Activated naive CD4-positive, alpha-beta T cell treated with anti-CD3 and anti-CD28 coated beads, Interleukin-2, amount 10 ng/mL, durations not matched to agents 7 days and 5 days (primary cell): ENCODE data around the gene SLC36A4.
"Not testable (repeated sequence)": the region's sequence is repeated elsewhere in the genome, so short reads cannot be mapped to it uniquely, and the experiment has no call there.

ENCODE experiments used
- CTCF ChIA-PET: fragments of 350-600 bp; sonication (Branson Sonifier 250); formaldehyde crosslinking; loops from one replicate; lab custom pipeline; 2021; ENCODE audit warnings: antibody characterized with exemption; lab: Charles Lee
- DNase-seq: peaks from one replicate; pipeline ENCODE4 v3.0.0-alpha.2; 2020
- H3K27ac Mint-ChIP-seq: one replicate; pipeline ENCODE4 v1.8.0; 2021; ENCODE audit warnings: mild to moderate bottlenecking, moderate library complexity, mixed read lengths
- H3K27me3 Mint-ChIP-seq: one replicate; pipeline ENCODE4 v1.8.0; 2021; ENCODE audit warnings: mild to moderate bottlenecking, mixed read lengths
- H3K36me3 Mint-ChIP-seq: one replicate; pipeline ENCODE4 v1.8.0; 2021; ENCODE audit warnings: mixed read lengths
- H3K4me1 Mint-ChIP-seq: one replicate; pipeline ENCODE4 v1.8.0; 2021; ENCODE audit warnings: mixed read lengths
- H3K4me3 Mint-ChIP-seq: one replicate; pipeline ENCODE4 v1.8.0; 2021; ENCODE audit warnings: mild to moderate bottlenecking, moderate library complexity, mixed read lengths
- H3K9me3 Mint-ChIP-seq: one replicate; pipeline ENCODE4 v1.8.0; 2021; ENCODE audit warnings: mixed read lengths

The SLC36A4 gene

DNA sequence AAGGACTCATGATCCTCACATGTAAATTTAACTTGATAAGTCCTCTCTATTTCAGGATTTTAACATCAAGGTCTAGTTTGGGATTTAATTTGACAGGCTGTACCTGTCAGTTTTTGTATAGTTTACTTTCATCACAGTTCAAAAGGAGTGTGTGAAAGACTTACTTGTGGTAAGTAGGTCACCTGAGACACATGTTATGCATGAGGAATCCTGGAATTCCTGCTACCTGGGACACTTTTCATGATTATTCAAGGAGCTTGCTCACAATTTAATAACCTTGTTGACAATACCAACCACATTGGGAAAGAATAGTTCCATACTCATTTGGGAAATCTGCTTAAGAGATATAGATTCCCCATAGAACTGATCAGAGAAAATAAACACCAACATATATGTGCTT, 15.8 kb upstream of the SLC36A4 start:
- no peak overlapping the region for H3K27ac Mint-ChIP-seq
- no peak for DNase-seq
- no peaks in the 10 kb centered on the region for H3K4me1 Mint-ChIP-seq
- no peaks in the 10 kb centered on the region for H3K36me3 Mint-ChIP-seq
- CTCF ChIA-PET, result no interaction called here
- H3K4me3 Mint-ChIP-seq, result no peak overlapping the region
- no peaks in the 10 kb centered on the region for H3K27me3 Mint-ChIP-seq
- peaks cover 3% of the 10 kb centered on the region for H3K9me3 Mint-ChIP-seq

DNA sequence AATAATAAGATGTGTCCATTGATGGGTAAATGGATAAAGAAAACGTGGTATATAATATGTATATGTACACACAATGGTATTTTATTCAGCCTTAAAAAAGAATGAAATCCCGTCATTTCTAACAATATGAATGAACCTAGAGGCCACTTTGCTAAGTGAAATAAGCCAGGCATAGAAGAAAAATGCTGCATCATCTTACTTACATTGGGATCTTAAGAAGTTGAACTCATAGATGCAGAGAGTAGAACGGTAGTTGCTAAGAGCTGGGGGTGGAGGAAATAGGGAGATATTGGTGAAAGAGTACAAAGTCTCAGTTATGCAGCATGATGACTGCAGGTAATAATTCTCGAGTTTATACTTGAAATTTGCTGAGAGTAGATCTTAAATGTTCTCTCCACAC, 14.3 kb upstream of the SLC36A4 start:
- H3K4me3 Mint-ChIP-seq, result no peak overlapping the region
- H3K4me1 Mint-ChIP-seq, result no peaks in the 10 kb centered on the region

DNA sequence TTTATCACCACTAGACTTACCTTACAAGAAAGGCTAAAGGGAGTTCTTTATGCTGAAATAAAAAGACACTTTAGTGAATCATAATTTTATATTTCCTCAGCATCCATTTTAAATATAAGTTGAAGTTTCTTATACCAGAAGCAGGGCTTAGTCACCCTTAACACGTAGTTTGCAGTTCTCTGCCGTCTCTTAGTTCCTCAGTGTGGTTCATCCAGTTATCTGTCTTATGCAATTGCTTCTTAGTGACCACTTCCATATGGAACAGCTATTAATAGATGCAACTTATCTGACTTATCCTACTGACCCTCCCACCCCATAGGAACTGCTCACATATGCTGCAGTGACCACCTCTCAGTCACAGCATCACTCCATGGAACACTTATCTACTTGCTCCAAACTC, 11.7 kb upstream of the SLC36A4 start:
- CTCF ChIA-PET, result no interaction called here
- Mint-ChIP-seq H3K27me3 (peaks cover 17% of the 10 kb centered on the region), H3K4me1 (no peaks in the 10 kb centered on the region), H3K27ac (no peak overlapping the region), H3K36me3 (no peaks in the 10 kb centered on the region), H3K4me3 (no peak overlapping the region), H3K9me3 (peaks cover 5% of the 10 kb centered on the region)
- DNase-seq, result no peak

More for the DNA sequence above, 14.3 kb upstream of the SLC36A4 start:
- Mint-ChIP-seq H3K9me3 (peaks cover 5% of the 10 kb centered on the region), H3K27me3 (peaks cover 9% of the 10 kb centered on the region), H3K36me3 (no peaks in the 10 kb centered on the region), H3K27ac (no peak overlapping the region)
- no peak for DNase-seq
- CTCF ChIA-PET, result interaction anchor here (1.1 kb wide), 1 partner anchor 14 kb away, joined by 6 read pairs; no protein-coding TSS in a partner anchor

DNA sequence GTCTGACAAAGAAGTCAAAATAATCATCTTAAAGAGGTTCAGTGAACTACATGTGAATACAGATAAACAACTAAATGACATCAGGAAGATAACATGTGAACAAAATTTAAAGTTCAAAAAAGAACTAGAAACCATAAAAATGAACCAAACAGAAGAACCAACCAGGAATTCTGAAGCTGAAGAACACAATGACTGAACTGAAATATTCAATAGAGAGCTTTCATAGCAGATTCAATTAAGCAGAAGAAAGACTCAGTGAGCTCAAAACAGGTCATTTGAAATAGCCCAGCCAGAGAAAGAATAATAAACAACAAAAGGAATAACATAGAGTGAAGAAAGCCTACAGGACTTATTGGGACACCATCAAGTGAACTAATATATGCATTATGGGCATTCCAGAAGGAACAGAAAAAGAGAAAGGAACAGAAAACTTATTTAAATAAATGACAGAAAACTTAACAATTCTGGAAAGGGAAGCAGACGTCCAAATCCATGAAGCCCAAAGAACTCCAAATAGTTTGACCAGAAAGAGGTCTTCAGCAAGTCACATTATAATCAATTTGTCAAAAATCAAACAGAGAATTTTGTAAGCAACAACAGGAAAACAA, 11.0 kb upstream of the SLC36A4 start:
- H3K9me3 Mint-ChIP-seq, result peaks cover 5% of the 10 kb centered on the region
- no peaks in the 10 kb centered on the region for H3K4me1 Mint-ChIP-seq
- H3K4me3 Mint-ChIP-seq, result no peak overlapping the region
- no peaks in the 10 kb centered on the region for H3K36me3 Mint-ChIP-seq
- no peak overlapping the region for H3K27ac Mint-ChIP-seq
- H3K27me3 Mint-ChIP-seq, result peaks cover 17% of the 10 kb centered on the region
- CTCF ChIA-PET, result interaction anchor here (0.8 kb wide), 1 partner anchor 412 kb away, joined by 3 read pairs; no protein-coding TSS in a partner anchor
- DNase-seq, result no peak

DNA sequence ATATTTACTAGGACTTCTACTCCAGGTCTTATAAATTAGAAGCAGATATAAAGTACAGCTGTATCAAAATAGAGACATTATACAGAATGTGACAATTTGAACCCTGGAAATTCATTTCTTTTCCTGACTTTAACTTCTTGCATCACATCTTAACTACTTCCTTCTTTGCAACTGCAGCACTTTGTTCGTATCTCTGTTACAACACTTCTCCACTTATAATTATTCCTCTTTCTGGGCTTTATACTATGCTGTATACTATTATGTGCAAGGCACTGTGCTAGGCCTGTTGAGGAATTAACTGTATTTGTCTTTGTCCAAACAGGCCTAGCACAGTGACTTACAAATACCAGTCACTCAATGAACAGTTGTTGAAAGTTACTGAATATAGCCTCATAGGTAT, 1.8 kb upstream of the SLC36A4 start:
- CTCF ChIA-PET, result no interaction called here
- Mint-ChIP-seq H3K9me3 (no peaks in the 10 kb centered on the region), H3K4me3 (no peak overlapping the region), H3K27ac (no peak overlapping the region), H3K27me3 (peaks cover 7% of the 10 kb centered on the region), H3K4me1 (peaks cover 19% of the 10 kb centered on the region), H3K36me3 (no peaks in the 10 kb centered on the region)
- DNase-seq, result no peak

DNA sequence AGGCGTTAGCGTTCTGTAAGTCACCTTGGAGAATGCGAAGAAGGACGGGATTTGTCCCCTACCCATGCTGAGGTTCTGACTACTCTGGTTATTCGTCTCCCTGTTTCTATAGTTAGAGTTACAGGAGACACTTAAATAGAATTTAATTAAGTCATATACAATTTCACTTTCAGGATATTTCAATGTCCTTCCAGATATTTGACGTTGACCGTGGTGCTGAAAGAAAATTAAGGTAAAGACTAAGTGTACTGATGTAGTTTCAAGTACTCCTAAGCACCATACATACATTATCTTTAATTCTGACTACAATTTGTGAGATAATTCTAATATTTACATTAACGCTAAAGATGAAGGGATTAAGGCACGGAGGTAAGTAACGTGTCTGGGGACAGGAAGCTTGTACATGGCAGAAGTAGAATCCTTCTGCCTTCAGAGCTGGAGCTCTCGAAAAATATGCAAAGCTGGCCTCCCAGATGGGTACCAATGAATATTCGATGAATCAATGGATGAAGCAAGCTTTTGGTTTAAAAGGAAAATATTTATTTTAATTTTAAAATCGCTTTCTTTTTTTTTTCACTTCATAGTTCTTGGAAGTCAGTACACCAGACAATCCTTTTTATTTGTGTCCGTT, 539 bp upstream of the SLC36A4 start:
- H3K36me3 Mint-ChIP-seq, result no peaks in the 10 kb centered on the region
- no peak for DNase-seq
- H3K4me3 Mint-ChIP-seq, result peak overlapping the region; percentile 91
- H3K4me1 Mint-ChIP-seq, result peaks cover 19% of the 10 kb centered on the region
- H3K9me3 Mint-ChIP-seq, result no peaks in the 10 kb centered on the region
- peaks cover 7% of the 10 kb centered on the region for H3K27me3 Mint-ChIP-seq
- CTCF ChIA-PET, result no interaction called here
- H3K27ac Mint-ChIP-seq, result peak overlapping the region; percentile 95

DNA sequence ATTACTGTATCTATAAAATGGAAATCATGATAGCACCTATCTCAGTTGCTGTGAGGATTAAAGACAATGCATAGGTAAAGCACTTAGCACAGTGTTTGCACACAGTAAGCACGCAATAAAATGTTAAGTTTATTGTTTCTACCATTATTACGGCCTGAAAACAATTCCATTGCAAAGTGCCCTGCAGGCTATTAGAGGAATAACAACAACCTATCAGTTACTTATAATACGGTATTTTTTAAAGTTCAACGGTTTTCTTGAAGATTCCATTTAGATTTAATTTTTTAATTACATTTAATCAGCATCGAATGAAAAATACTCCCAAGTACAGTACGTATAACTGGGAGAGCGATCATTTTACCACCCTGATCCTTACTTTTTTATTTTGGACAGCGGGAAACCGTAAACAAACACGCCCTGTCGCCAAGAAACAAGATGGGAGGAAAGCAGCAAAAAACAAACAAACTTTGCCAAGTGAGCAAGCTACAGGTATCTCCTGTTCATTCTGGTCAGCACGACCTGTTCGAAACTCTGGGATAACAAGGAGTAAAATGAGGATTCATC, 893 bp downstream of the SLC36A4 start:
- Mint-ChIP-seq H3K27ac (peak overlapping the region; percentile 95), H3K4me3 (peak overlapping the region; percentile 91), H3K36me3 (no peaks in the 10 kb centered on the region), H3K4me1 (peaks cover 19% of the 10 kb centered on the region), H3K9me3 (no peaks in the 10 kb centered on the region), H3K27me3 (peaks cover 3% of the 10 kb centered on the region)
- CTCF ChIA-PET, result no interaction called here
- DNase-seq, result no peak

DNA sequence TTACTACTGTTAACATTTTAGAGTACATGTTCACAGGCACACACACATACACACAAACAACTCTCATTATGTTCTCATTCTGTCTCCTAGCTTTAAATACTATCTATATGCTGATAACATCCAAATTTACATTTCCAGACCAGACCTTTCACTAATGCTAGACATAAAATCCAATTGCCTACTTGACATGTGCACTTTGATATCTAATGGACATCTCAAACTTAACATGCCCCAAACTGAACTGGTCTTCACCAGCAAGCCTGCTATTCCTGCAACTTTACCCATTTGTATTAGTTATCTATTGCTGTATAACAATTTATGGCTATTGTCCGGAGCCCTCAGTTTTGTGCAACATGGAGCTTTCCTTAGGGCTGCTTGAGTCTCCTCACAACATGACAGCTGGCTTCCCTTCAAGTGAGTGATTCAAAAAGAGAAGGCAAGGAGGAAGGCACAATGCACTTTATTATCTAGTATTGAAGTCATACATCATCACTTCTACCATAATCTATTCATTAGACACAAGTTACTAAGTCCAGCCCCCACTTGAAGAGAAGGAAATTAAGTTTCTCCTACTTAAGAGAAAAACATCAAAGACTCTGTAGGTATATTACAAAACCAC, 3.0 kb downstream of the SLC36A4 start:
- H3K4me3 Mint-ChIP-seq, result no peak overlapping the region
- no peaks in the 10 kb centered on the region for H3K9me3 Mint-ChIP-seq
- no peaks in the 10 kb centered on the region for H3K27me3 Mint-ChIP-seq
- CTCF ChIA-PET, result interaction anchor here (0.9 kb wide), 1 partner anchor 25 kb away, joined by 3 read pairs; no protein-coding TSS in a partner anchor
- no peak overlapping the region for H3K27ac Mint-ChIP-seq
- DNase-seq, result no peak
- H3K36me3 Mint-ChIP-seq, result no peaks in the 10 kb centered on the region
- H3K4me1 Mint-ChIP-seq, result peaks cover 19% of the 10 kb centered on the region

DNA sequence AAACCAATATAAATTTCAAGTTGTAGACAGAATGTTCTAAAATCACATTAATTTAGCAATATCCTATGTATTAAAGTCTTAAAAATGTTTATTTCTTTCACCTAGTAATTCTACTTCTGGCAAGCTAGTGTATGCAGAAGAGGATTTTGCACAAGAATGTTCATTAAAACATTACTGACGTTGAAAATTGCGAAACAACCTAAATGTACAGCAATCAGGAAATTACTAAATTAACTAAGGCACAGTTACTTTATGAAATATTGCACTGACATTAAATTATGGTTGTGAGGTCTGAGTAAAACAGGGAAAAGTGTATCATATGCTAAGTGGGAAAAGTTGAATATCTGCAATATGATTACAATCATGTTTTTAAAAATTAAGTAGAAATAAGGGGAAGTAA, 4.1 kb downstream of the SLC36A4 start:
- DNase-seq, result no peak
- H3K36me3 Mint-ChIP-seq, result no peaks in the 10 kb centered on the region

DNA sequence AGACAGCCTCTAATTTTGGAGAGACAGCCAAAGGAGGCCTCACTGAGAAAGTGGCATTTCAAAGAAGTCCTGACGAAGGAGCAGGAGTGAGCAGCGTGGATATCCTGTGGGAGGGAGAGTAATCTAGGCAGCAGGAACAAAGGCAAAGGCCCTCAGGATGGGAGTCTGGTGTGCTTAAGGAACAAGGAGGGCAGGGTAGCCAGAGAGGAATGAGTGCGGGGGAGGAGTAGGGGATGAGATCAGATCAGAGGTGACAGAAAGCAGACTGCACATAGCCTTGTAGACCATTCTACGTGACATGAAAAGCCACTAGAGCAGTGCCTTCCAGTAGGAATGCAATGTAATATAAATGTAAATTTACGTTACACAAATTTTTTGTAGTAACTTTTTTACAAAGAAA, 5.6 kb downstream of the SLC36A4 start:
- Mint-ChIP-seq H3K9me3 (peaks cover 6% of the 10 kb centered on the region), H3K4me3 (no peak overlapping the region), H3K36me3 (peaks cover 3% of the 10 kb centered on the region), H3K4me1 (peaks cover 13% of the 10 kb centered on the region), H3K27ac (no peak overlapping the region), H3K27me3 (no peaks in the 10 kb centered on the region)
- DNase-seq, result no peak
- CTCF ChIA-PET, result no interaction called here

More for the DNA sequence above, 4.1 kb downstream of the SLC36A4 start:
- no peak overlapping the region for H3K4me3 Mint-ChIP-seq
- CTCF ChIA-PET, result no interaction called here
- peaks cover 19% of the 10 kb centered on the region for H3K4me1 Mint-ChIP-seq
- H3K27ac Mint-ChIP-seq, result no peak overlapping the region
- H3K27me3 Mint-ChIP-seq, result no peaks in the 10 kb centered on the region
- no peaks in the 10 kb centered on the region for H3K9me3 Mint-ChIP-seq

DNA sequence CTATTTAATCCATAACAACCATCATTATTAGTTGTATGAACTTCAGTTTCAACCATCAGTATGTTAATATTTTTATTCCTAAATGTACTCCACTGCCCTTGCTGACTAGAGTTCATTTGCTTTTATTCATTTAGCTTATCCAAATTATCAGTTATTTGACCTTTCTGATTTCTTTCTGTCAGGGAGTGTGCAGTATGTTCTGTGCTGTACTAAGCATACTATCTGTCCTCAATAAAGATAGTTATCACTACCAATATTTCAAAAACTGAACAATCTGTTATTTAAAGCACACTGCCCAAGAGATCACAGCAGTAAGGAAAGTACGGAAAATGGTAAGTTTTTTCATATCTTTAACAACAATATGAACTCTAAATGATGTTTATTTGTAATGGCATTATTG, 8.3 kb downstream of the SLC36A4 start:
- H3K27me3 Mint-ChIP-seq, result no peaks in the 10 kb centered on the region
- CTCF ChIA-PET, result interaction anchor here (0.8 to 1.1 kb wide), 2 partner anchors 32 to 247 kb away, joined by 3 read pairs; no protein-coding TSS in a partner anchor
- H3K9me3 Mint-ChIP-seq, result peaks cover 6% of the 10 kb centered on the region
- no peak overlapping the region for H3K4me3 Mint-ChIP-seq
- no peak overlapping the region for H3K27ac Mint-ChIP-seq
- H3K4me1 Mint-ChIP-seq, result no peaks in the 10 kb centered on the region
- DNase-seq, result no peak
- peaks cover 3% of the 10 kb centered on the region for H3K36me3 Mint-ChIP-seq

DNA sequence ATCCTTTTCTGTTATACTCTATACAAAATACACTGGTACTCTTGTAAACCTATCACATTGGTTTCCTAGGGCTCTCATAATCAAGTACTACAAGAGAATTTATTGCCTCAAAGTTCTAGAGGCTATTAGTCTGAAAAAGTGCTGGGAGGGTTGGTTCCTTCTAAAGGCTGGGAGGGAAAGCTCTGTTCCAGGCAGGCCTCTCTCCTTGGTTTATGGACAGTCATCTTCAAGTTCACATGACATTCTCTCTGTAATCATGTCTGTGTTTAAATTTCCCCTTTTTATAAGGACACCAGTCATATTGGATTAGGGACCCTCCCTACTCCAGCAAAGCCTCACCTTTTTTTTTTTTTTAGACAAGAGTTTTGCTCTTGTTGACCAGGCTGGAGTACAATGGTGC, 9.1 kb downstream of the SLC36A4 start:
- H3K9me3 Mint-ChIP-seq, result peaks cover 6% of the 10 kb centered on the region
- no peaks in the 10 kb centered on the region for H3K4me1 Mint-ChIP-seq
- H3K4me3 Mint-ChIP-seq, result no peak overlapping the region
- H3K36me3 Mint-ChIP-seq, result peaks cover 3% of the 10 kb centered on the region
- H3K27me3 Mint-ChIP-seq, result no peaks in the 10 kb centered on the region
- no peak for DNase-seq
- H3K27ac Mint-ChIP-seq, result no peak overlapping the region
- CTCF ChIA-PET, result interaction anchor here (1.1 kb wide), 1 partner anchor 247 kb away, joined by 3 read pairs; no protein-coding TSS in a partner anchor

DNA sequence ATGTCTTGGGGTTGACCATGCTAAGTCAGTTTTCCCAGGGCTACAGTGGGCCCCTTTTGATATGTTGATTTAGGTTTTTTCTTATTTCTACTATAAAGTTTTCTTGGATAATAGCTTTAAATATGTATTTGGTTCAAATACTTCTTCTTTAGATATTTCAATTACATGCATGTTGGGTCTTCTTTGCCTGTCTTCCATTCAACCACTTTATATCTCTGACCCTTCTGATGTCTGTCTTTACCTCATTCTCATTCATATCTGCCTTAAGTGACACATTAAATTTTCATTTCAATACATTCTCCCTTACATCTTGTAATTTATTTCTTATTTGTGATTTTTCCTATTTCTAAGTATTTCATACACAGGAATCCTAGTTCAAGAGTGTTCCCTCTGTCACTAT, 10.5 kb downstream of the SLC36A4 start:
- no peaks in the 10 kb centered on the region for H3K27me3 Mint-ChIP-seq
- peaks cover 6% of the 10 kb centered on the region for H3K9me3 Mint-ChIP-seq
- no peaks in the 10 kb centered on the region for H3K4me1 Mint-ChIP-seq
- CTCF ChIA-PET, result no interaction called here
- peaks cover 3% of the 10 kb centered on the region for H3K36me3 Mint-ChIP-seq
- no peak for DNase-seq
- H3K4me3 Mint-ChIP-seq, result no peak overlapping the region
- no peak overlapping the region for H3K27ac Mint-ChIP-seq

DNA sequence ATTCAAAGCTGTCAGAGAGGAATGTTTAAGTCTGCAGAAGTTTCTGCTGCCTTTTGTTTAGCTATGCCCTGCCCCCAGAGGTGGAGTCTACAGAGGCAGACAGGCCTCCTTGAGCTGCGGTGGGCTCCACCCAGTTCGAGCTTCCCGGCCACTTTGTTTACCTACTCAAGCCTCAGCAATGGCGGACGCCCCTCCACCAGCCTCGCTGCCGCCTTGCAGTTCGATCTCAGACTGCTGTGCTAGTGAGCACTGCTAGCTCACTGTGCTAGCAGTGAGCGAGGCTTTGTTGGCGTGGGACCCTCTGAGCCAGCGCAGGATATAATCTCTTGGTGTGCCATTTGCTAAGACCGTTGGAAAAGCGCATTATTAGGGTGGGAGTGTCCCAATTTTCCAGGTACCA, 19.9 kb downstream of the SLC36A4 start:
- H3K4me3 Mint-ChIP-seq, H3K27me3 Mint-ChIP-seq, DNase-seq, CTCF ChIA-PET, H3K27ac Mint-ChIP-seq, H3K4me1 Mint-ChIP-seq, H3K9me3 Mint-ChIP-seq: not testable (repeated sequence)
- H3K36me3 Mint-ChIP-seq, result peaks cover 40% of the 10 kb centered on the region
